ENCODE measurements around the gene AIF1L. TPM values are rescaled to one million over a fixed set of nuclear protein-coding genes. Genes with fewer than 3 reads are reported as not detected.

AIF1L gene
- total RNA-seq, 1 experiment from 2014 or later, result 5.6 TPM

GRCh38 chr9:131140550-131140949, 44.2 kb downstream of the AIF1L start:
- Histone ChIP-seq H3K9me3 (ENCODE audit: low read depth, low read length, poor library complexity, severe bottlenecking) (no peaks in the 10 kb centered on the region), H3K36me3 (ENCODE audit: insufficient read depth, low read length, poor library complexity, severe bottlenecking) (peaks cover 88% of the 10 kb centered on the region), H3K27me3 (replicated peaks; ENCODE audit: insufficient read depth, low read depth, low read length, poor library complexity) (no peaks in the 10 kb centered on the region), H3K4me1 (ENCODE audit: insufficient read depth, low read length, poor library complexity, severe bottlenecking) (no peaks in the 10 kb centered on the region), H3K4me3 (ENCODE audit: low read depth, low read length, poor library complexity, severe bottlenecking) (no peak overlapping the region), H3K27ac (ENCODE audit: low read depth, low read length, poor library complexity, severe bottlenecking) (no peak overlapping the region)
- no TSS peak for BruUV-seq (replicated peaks)
- ChIA-PET CTCF (no interaction called here), POLR2A (ENCODE audit: low non-redundant PET) (no interaction called here)
- no peak for DNase-seq (ENCODE audit: low spot score)
- intact Hi-C loops (cut with micrococcal nuclease; ENCODE audit: unreplicated experiment), result no loop called here
- TF ChIP-seq CTCF (conservative IDR thresholded peaks at IDR 0.05; ENCODE audit: low read depth, low read length), result no peak
- TF ChIP-seq EZH2 (IDR thresholded peaks at IDR 0.05; ENCODE audit: borderline replicate concordance, low read depth, low read length, poor library complexity, severe bottlenecking), result no peak

GRCh38 chr9:131142160-131142559, 45.8 kb downstream of the AIF1L start:
- intact Hi-C loops (cut with micrococcal nuclease; ENCODE audit: unreplicated experiment), result no loop called here
- H3K9me3 ChIP-seq (ENCODE audit: low read depth, low read length, poor library complexity, severe bottlenecking), result no peaks in the 10 kb centered on the region
- H3K27me3 ChIP-seq (replicated peaks; ENCODE audit: insufficient read depth, low read depth, low read length, poor library complexity), result no peaks in the 10 kb centered on the region
- CTCF ChIA-PET, result no interaction called here
- no TSS peak for BruUV-seq (replicated peaks)
- H3K4me3 ChIP-seq (ENCODE audit: low read depth, low read length, poor library complexity, severe bottlenecking), result no peak overlapping the region
- no peak overlapping the region for H3K27ac ChIP-seq (ENCODE audit: low read depth, low read length, poor library complexity, severe bottlenecking)
- TF ChIP-seq EZH2 (IDR thresholded peaks at IDR 0.05; ENCODE audit: borderline replicate concordance, low read depth, low read length, poor library complexity, severe bottlenecking) (no peak), CTCF (conservative IDR thresholded peaks at IDR 0.05; ENCODE audit: low read depth, low read length) (no peak)
- POLR2A ChIA-PET (ENCODE audit: low non-redundant PET), result no interaction called here
- DNase-seq (ENCODE audit: low spot score), result no peak
- peaks cover 88% of the 10 kb centered on the region for H3K36me3 ChIP-seq (ENCODE audit: insufficient read depth, low read length, poor library complexity, severe bottlenecking)
- H3K4me1 ChIP-seq (ENCODE audit: insufficient read depth, low read length, poor library complexity, severe bottlenecking), result no peaks in the 10 kb centered on the region

DNA sequence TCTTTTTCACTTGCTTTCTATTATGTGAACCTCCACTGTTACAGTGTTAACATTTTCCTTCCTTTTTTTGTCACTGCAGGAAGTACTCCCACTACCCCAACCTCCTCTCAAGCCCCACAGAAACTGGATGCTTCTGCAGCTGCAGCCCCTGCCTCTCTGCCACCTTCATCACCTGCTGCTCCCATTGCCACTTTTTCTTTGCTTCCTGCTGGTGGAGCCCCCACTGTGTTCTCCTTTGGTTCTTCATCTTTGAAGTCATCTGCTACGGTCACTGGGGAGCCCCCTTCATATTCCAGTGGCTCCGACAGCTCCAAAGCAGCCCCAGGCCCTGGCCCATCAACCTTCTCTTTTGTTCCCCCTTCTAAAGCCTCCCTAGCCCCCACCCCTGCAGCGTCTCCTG, 47.9 kb downstream of the AIF1L start:
- ChIA-PET POLR2A (ENCODE audit: low non-redundant PET) (no interaction called here), CTCF (interaction anchor here (0.6 kb wide), 1 partner anchor 192 kb away, joined by 5 read pairs; no protein-coding TSS in a partner anchor)
- TF ChIP-seq EZH2 (IDR thresholded peaks at IDR 0.05; ENCODE audit: borderline replicate concordance, low read depth, low read length, poor library complexity, severe bottlenecking) (no peak), CTCF (conservative IDR thresholded peaks at IDR 0.05; ENCODE audit: low read depth, low read length) (no peak)
- H3K4me3 ChIP-seq (ENCODE audit: low read depth, low read length, poor library complexity, severe bottlenecking), result no peak overlapping the region
- H3K27me3 ChIP-seq (replicated peaks; ENCODE audit: insufficient read depth, low read depth, low read length, poor library complexity), result no peaks in the 10 kb centered on the region
- no peak overlapping the region for H3K27ac ChIP-seq (ENCODE audit: low read depth, low read length, poor library complexity, severe bottlenecking)
- BruUV-seq (replicated peaks), result no TSS peak
- no peak for DNase-seq (ENCODE audit: low spot score)
- intact Hi-C loops (cut with micrococcal nuclease; ENCODE audit: unreplicated experiment), result no loop called here
- H3K4me1 ChIP-seq (ENCODE audit: insufficient read depth, low read length, poor library complexity, severe bottlenecking), result no peaks in the 10 kb centered on the region
- H3K9me3 ChIP-seq (ENCODE audit: low read depth, low read length, poor library complexity, severe bottlenecking), result no peaks in the 10 kb centered on the region
- peaks cover 92% of the 10 kb centered on the region for H3K36me3 ChIP-seq (ENCODE audit: insufficient read depth, low read length, poor library complexity, severe bottlenecking)

Data from A673 (cell line).